Natural killer cell treated with Interleukin-12 subunit alpha and Interleukin-12 subunit beta and Interleukin-15 and Interleukin-18, amount 100 ng/mL, for 72 hours (primary cell): ENCODE results near the gene RAD9A. TPM values are rescaled to one million over a fixed set of nuclear protein-coding genes. Genes with fewer than 3 reads are reported as not detected.
"Not testable (repeated sequence)": the region's sequence is repeated elsewhere in the genome, so short reads cannot be mapped to it uniquely, and the experiment has no call there.

Source experiments
- ATAC-seq, 2 donors: fragments of 150-1000 bp; cut with Tn5 transposase in 1 of 2; sonication (Bioruptor Pico), chemical (Tn5 transposase) in 1 of 2; 2 replicates each; pipeline ENCODE4 v1.10.0; 2021
- DNase-seq: peaks from one replicate; pipeline ENCODE4 v3.0.0; 2022; ENCODE audit warnings: low spot score
- H3K27ac Mint-ChIP-seq, 2 donors: 1 replicate in 1 of 2; 2 replicates in 1 of 2; pipeline ENCODE4 v1.8.0; 2022; ENCODE audit warnings: mixed read lengths in 2 of 2, mild to moderate bottlenecking in 1 of 2, moderate library complexity in 1 of 2
- H3K27me3 Mint-ChIP-seq, 2 donors: 1 replicate in 1 of 2; 2 replicates in 1 of 2; pipeline ENCODE4 v1.8.0; 2022; ENCODE audit warnings: mixed read lengths in 2 of 2
- H3K36me3 Mint-ChIP-seq: one replicate; pipeline ENCODE4 v1.8.0; 2022; ENCODE audit warnings: mixed read lengths
- H3K4me1 Mint-ChIP-seq, 2 donors: 1 replicate in 1 of 2; 2 replicates in 1 of 2; pipeline ENCODE4 v1.8.0; 2022; ENCODE audit warnings: low read depth in 2 of 2, mixed read lengths in 2 of 2, mild to moderate bottlenecking in 1 of 2
- H3K4me3 Mint-ChIP-seq: one replicate; pipeline ENCODE4 v1.8.0; 2022; ENCODE audit warnings: mixed read lengths
- H3K9me3 Mint-ChIP-seq: 2 replicates; pipeline ENCODE4 v1.8.0; 2022; ENCODE audit warnings: mixed read lengths
- total RNA-seq, 2 donors: library from RNA; stranded (reverse); gene quantifications; one replicate each; pipeline ENCODE4 v1.2.3, GENCODE V29; 2022

RAD9A gene
- total RNA-seq, 2 donors from 2014 or later: 25.9 to 47.8 TPM

GRCh38 chr11:67400942-67401494 is 9.2 kb downstream of the RAD9A start:
- DNase-seq (no peak), ATAC-seq (peak in 1 of 2 donors; percentile 8)
- Mint-ChIP-seq H3K4me1 (peaks cover 35 to 40% of the 10 kb centered on the region in 2 donors), H3K27ac (peak overlapping the region; percentile 71 to 87), H3K36me3 (peaks cover 4% of the 10 kb centered on the region), H3K4me3 (peak overlapping the region; percentile 96), H3K9me3 (no peaks in the 10 kb centered on the region), H3K27me3 (no peaks in the 10 kb centered on the region)

- Mint-ChIP-seq H3K27ac (peak within 1 kb of the TSS; percentile 97), H3K36me3 (peaks cover 4% of the 10 kb centered on the region), H3K4me1 (peaks cover 35 to 43% of the 10 kb centered on the region in 2 donors), H3K9me3 (no peaks in the 10 kb centered on the region), H3K4me3 (peak within 1 kb of the TSS; percentile 96), H3K27me3 (no peaks in the 10 kb centered on the region)
- DNase-seq (peak; percentile 92), ATAC-seq (peak; percentile 88 to 93)
Observed at GRCh38 chr11:67401495-67402191, 9.9 kb downstream of the RAD9A start, which contains the start of gene PPP1CA. PPP1CA (minus strand) TSS chr11:67401858; CDS start chr11:67401782, 76 bp downstream.

DNA sequence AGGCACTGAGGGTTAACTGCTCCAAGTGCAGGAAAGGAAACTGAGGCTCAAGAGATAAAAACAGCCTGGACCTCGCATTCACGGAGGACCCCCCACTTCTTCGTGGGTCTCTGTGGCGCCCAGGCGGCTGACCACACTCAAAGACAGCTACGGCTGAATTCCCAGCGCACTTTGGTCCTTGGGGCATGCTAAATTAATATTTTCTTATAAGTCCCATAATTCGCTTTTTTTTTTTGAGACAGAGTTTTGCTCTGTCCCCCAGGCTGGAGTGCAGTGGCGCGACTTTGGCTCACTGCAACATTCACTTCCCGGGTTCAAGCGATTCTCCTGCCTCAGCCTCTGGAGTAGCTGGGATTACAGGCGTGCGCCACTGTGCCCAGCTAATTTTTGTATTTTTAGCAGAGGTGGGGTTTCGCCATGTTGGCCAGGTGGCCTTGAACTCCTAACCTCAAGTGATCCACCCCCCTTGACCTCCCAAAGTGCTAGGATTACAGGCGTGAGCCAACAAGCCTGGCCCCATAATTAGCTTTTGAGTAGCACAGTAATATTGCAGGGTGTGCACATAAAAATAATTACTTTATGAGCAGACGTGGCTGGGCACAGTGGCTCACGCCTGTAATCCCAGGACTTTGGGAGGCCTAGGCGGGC is 10.5 kb downstream of the RAD9A start:
- Mint-ChIP-seq H3K4me3 (peak overlapping the region; percentile 62), H3K27ac (peak overlapping the region; percentile 97), H3K4me1 (peaks cover 36 to 42% of the 10 kb centered on the region in 2 donors)
- H3K36me3 Mint-ChIP-seq, H3K9me3 Mint-ChIP-seq, DNase-seq, H3K27me3 Mint-ChIP-seq, ATAC-seq: not testable (repeated sequence)

GRCh38 chr11:67403085-67403484 is 11.3 kb downstream of the RAD9A start:
- peaks cover 36 to 41% of the 10 kb centered on the region in 2 donors for H3K4me1 Mint-ChIP-seq
- not testable (repeated sequence) for H3K9me3 Mint-ChIP-seq, ATAC-seq, DNase-seq, H3K36me3 Mint-ChIP-seq, H3K27me3 Mint-ChIP-seq
- peak overlapping the region; percentile 97 for H3K27ac Mint-ChIP-seq
- peak overlapping the region; percentile 91 for H3K4me3 Mint-ChIP-seq

DNA sequence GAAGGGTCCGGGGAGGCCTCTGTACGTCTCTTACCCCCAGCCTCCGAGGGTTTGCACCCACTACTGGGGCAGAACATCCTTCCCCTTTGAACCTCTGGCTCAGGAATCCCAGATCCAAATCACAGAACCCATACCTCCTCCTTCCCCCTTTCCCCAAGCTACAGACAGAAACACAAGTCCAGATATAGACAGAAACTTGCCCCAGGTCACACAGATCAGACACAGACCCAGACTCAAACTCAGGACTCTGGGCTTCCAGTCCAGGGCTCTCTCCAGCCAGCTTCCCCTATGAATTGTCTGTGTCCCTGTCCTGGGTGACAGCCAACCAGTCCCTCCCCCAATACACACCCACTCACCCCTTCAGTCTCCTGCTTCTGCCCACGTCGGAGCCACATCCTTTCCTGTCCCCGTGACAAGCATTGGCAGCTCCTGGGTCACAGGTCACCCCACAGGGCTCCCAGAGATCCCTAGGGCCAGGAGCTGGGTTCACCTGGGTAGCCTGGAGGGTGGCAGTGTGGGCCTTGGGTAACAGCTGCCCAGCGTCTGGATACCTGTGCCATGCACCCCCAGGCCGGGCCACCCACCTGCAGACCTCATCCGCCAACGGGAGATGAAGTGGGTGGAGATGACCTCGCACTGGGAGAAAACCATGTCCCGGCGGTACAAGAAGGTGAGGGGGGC is 12.9 kb downstream of the RAD9A start:
- DNase-seq: no peak
- H3K27ac Mint-ChIP-seq: peak overlapping the region; percentile 97
- H3K27me3 Mint-ChIP-seq: no peaks in the 10 kb centered on the region
- peaks cover 4% of the 10 kb centered on the region for H3K36me3 Mint-ChIP-seq
- peaks cover 42 to 45% of the 10 kb centered on the region in 2 donors for H3K4me1 Mint-ChIP-seq
- no peak for ATAC-seq
- peak overlapping the region; percentile 91 for H3K4me3 Mint-ChIP-seq
- no peaks in the 10 kb centered on the region for H3K9me3 Mint-ChIP-seq

- ATAC-seq (no peak), DNase-seq (no peak)
- H3K27me3 Mint-ChIP-seq: no peaks in the 10 kb centered on the region
- H3K9me3 Mint-ChIP-seq: no peaks in the 10 kb centered on the region
- H3K4me1 Mint-ChIP-seq: peaks cover 44 to 48% of the 10 kb centered on the region in 2 donors
- peak overlapping the region; percentile 97 for H3K27ac Mint-ChIP-seq
- peaks cover 4% of the 10 kb centered on the region for H3K36me3 Mint-ChIP-seq
- peak overlapping the region; percentile 91 for H3K4me3 Mint-ChIP-seq
Observed at GRCh38 chr11:67405196-67405567, 13.4 kb downstream of the RAD9A start.

DNA sequence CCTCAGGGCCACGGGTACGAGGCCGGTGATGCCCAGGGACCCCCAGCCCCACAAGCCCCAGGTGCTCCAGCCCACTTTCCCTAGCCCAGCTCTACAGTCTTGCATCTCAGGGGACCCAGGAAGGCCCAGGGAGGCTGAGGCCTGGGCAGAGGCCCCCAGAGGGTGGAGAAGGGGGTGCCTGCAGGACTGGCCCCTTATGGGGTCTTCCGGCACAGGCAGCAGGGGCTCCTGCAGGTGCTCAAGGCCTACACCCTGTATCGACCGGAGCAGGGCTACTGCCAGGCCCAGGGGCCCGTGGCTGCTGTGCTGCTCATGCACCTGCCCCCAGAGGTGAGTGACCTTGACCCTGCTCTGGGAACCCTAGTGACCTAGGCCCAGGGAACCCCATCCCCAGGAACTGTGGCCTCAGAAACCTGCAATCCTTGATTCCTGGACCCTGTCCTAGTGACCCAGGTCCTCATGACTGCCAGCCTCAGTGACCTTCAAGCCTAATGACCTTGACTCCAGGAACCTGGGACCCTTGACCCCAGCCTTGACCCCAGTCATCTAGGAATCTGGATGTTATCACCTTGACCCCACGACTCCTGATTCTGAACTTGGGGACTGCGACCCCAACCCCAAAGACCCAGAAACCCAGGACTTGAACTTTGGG is 14.0 kb downstream of the RAD9A start:
- Mint-ChIP-seq H3K4me1 (peaks cover 45 to 47% of the 10 kb centered on the region in 2 donors), H3K36me3 (no peaks in the 10 kb centered on the region), H3K27ac (peak overlapping the region; percentile 97), H3K4me3 (peak overlapping the region; percentile 91), H3K27me3 (no peaks in the 10 kb centered on the region), H3K9me3 (no peaks in the 10 kb centered on the region)
- ATAC-seq (no peak), DNase-seq (no peak)

DNA sequence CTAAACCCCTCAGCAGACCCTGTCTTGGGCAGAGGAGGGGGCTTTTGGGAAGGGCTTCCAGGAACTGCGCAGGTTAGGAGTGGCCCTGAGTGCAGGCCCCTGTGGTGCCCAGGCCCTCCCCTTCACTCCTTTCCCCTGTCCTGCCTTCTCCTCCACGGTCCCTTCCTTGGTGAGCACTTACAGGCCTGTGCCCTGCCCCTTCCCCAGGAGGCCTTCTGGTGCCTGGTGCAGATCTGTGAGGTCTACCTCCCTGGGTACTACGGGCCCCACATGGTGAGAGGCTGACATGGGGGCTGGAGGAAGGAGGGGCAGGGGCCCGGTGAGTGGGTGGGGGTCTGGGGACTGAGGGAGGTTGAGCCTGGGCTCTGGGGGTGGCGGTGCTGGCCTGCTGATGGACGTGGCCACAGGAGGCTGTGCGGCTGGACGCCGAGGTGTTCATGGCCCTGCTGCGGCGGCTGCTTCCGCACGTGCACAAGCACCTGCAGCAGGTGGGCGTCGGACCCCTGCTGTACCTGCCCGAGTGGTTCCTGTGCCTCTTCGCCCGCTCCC is 14.7 kb downstream of the RAD9A start:
- Mint-ChIP-seq H3K4me1 (peaks cover 49 to 50% of the 10 kb centered on the region in 2 donors), H3K27ac (peak overlapping the region; percentile 97), H3K27me3 (no peaks in the 10 kb centered on the region), H3K36me3 (no peaks in the 10 kb centered on the region), H3K9me3 (no peaks in the 10 kb centered on the region), H3K4me3 (peak overlapping the region; percentile 83)
- ATAC-seq: no peak
- no peak for DNase-seq

DNA sequence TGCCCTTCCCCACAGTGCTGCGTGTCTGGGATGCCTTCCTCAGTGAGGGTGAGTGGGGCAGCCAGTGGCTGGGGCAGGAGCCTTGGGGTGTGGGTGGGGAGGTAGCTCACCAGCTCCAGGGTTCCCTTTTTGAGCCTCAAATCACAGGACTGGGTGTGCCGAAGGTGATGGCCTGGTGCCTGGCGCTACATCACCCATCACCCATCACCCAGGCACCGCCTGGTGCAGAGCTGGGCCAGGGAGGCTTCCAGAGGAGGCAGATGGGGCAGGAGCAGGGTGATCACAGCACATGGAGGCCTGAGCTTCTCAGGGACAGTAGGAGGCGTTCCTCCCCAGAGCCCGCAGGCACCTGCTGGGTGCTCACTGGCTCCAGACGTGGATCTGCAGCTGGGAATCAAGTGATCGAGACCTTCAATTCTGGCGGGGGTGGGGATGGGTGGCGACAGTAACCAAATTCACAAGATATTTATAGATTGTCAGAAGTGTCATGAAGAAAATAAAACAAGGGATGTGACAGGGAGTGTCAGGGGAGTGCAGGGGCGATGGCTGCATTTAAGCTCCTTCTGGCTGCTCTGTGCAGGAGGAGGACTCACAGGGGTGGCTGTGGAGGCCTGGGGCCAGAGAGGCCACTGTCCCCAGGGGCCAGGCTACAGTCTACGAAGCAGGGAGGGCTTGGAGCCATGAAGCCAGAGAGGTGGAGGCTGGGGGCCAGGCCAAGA is 15.3 kb downstream of the RAD9A start:
- ATAC-seq (no peak), DNase-seq (no peak)
- no peaks in the 10 kb centered on the region for H3K27me3 Mint-ChIP-seq
- no peaks in the 10 kb centered on the region for H3K9me3 Mint-ChIP-seq
- peak overlapping the region; percentile 83 for H3K4me3 Mint-ChIP-seq
- H3K27ac Mint-ChIP-seq: peak overlapping the region; percentile 97
- no peaks in the 10 kb centered on the region for H3K36me3 Mint-ChIP-seq
- H3K4me1 Mint-ChIP-seq: peaks cover 50 to 54% of the 10 kb centered on the region in 2 donors

- DNase-seq: no peak
- ATAC-seq: no peak
- Mint-ChIP-seq H3K27me3 (no peaks in the 10 kb centered on the region), H3K4me3 (peak overlapping the region; percentile 83), H3K27ac (peak overlapping the region; percentile 97), H3K9me3 (no peaks in the 10 kb centered on the region), H3K4me1 (peaks cover 53 to 58% of the 10 kb centered on the region in 2 donors), H3K36me3 (no peaks in the 10 kb centered on the region)
Observed at GRCh38 chr11:67407688-67408163, 15.9 kb downstream of the RAD9A start.

DNA sequence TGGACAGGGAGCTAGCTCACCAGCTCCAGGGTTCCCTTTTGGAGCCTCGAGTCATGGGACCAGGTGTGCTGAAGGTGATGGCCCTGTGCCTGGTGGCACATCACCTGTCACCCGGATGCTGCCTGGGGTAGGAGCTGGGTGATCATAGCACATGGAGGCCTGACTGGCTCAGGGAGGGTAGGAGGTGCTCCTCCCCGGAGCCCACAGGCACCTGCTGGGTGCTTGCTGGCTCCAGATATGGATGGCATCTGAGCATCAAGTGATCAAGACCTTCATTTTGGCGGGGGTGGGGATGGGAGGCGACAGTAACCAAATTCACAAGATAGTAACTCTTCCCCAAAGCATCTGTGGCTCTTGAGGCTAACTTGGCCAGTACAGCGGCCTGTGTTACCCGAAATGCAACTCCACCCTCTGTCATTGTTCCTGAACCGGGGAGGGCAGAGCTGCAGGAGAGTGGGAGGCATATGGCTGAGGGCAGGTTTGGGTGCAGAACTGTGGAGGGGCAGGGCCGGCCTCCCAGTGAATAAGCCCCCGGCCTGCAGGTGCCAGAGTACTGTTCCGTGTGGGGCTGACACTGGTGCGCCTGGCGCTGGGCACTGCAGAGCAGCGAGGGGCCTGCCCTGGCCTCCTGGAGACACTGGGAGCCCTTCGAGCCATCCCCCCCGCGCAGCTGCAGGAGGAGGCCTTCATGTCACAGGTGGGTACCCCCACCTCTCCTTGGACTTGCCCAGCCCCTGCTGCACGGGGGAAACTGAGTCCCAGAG is 16.8 kb downstream of the RAD9A start:
- Mint-ChIP-seq H3K27ac (peak overlapping the region; percentile 97), H3K27me3 (no peaks in the 10 kb centered on the region), H3K4me1 (peaks cover 56 to 61% of the 10 kb centered on the region in 2 donors), H3K36me3 (no peaks in the 10 kb centered on the region), H3K4me3 (peak overlapping the region; percentile 83), H3K9me3 (no peaks in the 10 kb centered on the region)
- ATAC-seq (peak; percentile 5 to 30), DNase-seq (no peak)

DNA sequence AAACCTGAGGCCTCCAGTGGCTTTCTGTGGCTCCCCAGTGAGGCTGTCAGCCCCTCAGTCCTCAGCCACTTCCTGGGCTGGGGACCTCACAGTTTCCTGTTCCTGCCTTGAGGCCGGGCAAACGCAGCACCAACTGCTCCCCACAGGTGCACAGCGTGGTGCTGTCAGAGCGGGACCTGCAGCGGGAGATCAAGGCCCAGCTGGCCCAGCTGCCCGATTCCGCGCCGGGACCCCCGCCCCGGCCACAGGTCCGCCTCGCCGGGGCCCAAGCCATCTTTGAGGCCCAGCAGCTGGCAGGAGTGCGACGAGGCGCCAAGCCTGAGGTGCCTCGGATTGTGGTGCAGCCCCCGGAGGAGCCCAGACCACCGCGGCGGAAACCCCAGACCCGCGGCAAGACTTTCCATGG is 17.5 kb downstream of the RAD9A start:
- Mint-ChIP-seq H3K27me3 (no peaks in the 10 kb centered on the region), H3K36me3 (no peaks in the 10 kb centered on the region), H3K4me1 (peaks cover 54 to 61% of the 10 kb centered on the region in 2 donors)

More for the DNA sequence above, 17.5 kb downstream of the RAD9A start:
- H3K9me3 Mint-ChIP-seq: no peaks in the 10 kb centered on the region
- peak; percentile 81 to 84 for ATAC-seq
- peak overlapping the region; percentile 97 for H3K27ac Mint-ChIP-seq
- peak; percentile 83 for DNase-seq
- H3K4me3 Mint-ChIP-seq: peak overlapping the region; percentile 83
